DOHH2 (cell line): ENCODE data around the gene DDX4.

Source experiments
- H3F3A ChIP-seq: fragments of 200-600 bp; sonication (generic), shearing (Covaris generic); 2 replicates; pipeline ENCODE4 v1.6.0; 2016; ENCODE audit warnings: antibody characterized with exemption, mild to moderate bottlenecking; ENCODE audit not compliant: control insufficient read depth, insufficient read depth
- H3K27ac ChIP-seq: fragments of 200-600 bp; sonication (generic); 2 replicates; pipeline ENCODE4 v1.5.1; 2014; ENCODE audit warnings: low read depth, mild to moderate bottlenecking, low read length, moderate library complexity
- H3K27me3 ChIP-seq: fragments of 200-600 bp; sonication (generic); 2 replicates; pipeline ENCODE4 v1.6.1; 2014; ENCODE audit warnings: mild to moderate bottlenecking, low read length, mixed read lengths; ENCODE audit not compliant: control insufficient read depth
- H3K36me3 ChIP-seq: fragments of 200-600 bp; sonication (generic); 2 replicates; pipeline ENCODE4 v1.6.1; 2014; ENCODE audit warnings: mild to moderate bottlenecking, low read length, moderate library complexity, mixed read lengths; ENCODE audit not compliant: control insufficient read depth
- H3K4me1 ChIP-seq: fragments of 200-600 bp; sonication (generic); 2 replicates; pipeline ENCODE4 v1.6.1; 2014; ENCODE audit warnings: mild to moderate bottlenecking, low read length, mixed read lengths; ENCODE audit not compliant: control insufficient read depth
- H3K4me2 ChIP-seq: fragments of 200-600 bp; sonication (generic); 2 replicates; pipeline ENCODE4 v1.6.0; 2014; ENCODE audit warnings: mild to moderate bottlenecking, low read length, moderate library complexity
- H3K4me3 ChIP-seq: fragments of 200-600 bp; sonication (generic); 2 replicates; pipeline ENCODE4 v1.5.1; 2014; ENCODE audit warnings: mild to moderate bottlenecking, low read length, mixed read lengths
- H3K79me2 ChIP-seq: fragments of 200-600 bp; sonication (generic); 2 replicates; pipeline ENCODE4 v1.6.1; 2014; ENCODE audit warnings: mild to moderate bottlenecking, low read length, mixed read lengths; ENCODE audit not compliant: control insufficient read depth
- H3K9me2 ChIP-seq: fragments of 200-600 bp; sonication (generic); replicated peaks from 2 replicates; pipeline ENCODE4 v1.6.1; 2014; ENCODE audit warnings: mild to moderate bottlenecking, low read length, mixed read lengths; ENCODE audit not compliant: control insufficient read depth
- H3K9me3 ChIP-seq: fragments of 200-600 bp; sonication (generic); 2 replicates; pipeline ENCODE4 v1.6.1; 2014; ENCODE audit warnings: antibody characterized with exemption, low read length, mixed read lengths; ENCODE audit not compliant: control insufficient read depth, insufficient read depth
- H4K20me1 ChIP-seq: fragments of 200-600 bp; sonication (generic); 2 replicates; pipeline ENCODE4 v1.6.0; 2014; ENCODE audit warnings: low read depth, mild to moderate bottlenecking, antibody characterized with exemption, low read length, moderate library complexity; ENCODE audit not compliant: control insufficient read depth, insufficient read depth
- EZH2phosphoT487 ChIP-seq: fragments of 200-600 bp; sonication (generic); IDR thresholded peaks from 2 replicates; pipeline ENCODE4 v1.6.1; 2017; ENCODE audit warnings: borderline replicate concordance, mild to moderate bottlenecking, antibody characterized with exemption, low read length, moderate library complexity, mixed read lengths
- TF ChIP-seq, protein P1 (sequence below): fragments of 200-600 bp; sonication (generic); IDR thresholded peaks from one replicate; pipeline ENCODE4 v1.5.1; 2014; ENCODE audit warnings: antibody characterized with exemption, mild to moderate bottlenecking, low read depth, low read length; ENCODE audit not compliant: poor library complexity, severe bottlenecking

Gene DDX4

DNA sequence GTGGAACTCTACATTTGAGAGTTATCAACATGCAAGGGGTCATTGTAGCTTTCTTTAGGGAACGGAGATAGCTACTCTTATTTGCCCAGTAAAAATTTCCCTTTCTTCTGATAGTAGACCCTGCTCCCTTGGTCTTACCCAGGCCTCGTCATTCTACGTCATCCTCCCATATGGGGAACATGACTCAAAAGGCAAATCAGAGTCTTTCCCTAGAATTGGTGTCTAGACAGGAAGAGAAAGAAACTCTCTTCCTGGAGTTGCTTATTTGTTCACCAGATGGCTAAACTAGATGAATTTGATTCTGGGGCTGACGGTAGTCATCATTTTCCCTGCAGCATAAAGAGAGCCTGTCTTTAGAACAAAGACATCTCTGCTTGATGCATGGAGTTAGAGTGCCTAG is 13.6 kb upstream of the DDX4 start:
- H3K36me3 ChIP-seq: no peaks in the 10 kb centered on the region
- 0 out of 2 replicates have a peak, but pooled peaks cover under 1% of the 10 kb centered on the region for H3K27me3 ChIP-seq
- H3K27ac ChIP-seq: no peak overlapping the region
- no peak for TF ChIP-seq EZH2phosphoT487
- TF ChIP-seq, protein P1, sequence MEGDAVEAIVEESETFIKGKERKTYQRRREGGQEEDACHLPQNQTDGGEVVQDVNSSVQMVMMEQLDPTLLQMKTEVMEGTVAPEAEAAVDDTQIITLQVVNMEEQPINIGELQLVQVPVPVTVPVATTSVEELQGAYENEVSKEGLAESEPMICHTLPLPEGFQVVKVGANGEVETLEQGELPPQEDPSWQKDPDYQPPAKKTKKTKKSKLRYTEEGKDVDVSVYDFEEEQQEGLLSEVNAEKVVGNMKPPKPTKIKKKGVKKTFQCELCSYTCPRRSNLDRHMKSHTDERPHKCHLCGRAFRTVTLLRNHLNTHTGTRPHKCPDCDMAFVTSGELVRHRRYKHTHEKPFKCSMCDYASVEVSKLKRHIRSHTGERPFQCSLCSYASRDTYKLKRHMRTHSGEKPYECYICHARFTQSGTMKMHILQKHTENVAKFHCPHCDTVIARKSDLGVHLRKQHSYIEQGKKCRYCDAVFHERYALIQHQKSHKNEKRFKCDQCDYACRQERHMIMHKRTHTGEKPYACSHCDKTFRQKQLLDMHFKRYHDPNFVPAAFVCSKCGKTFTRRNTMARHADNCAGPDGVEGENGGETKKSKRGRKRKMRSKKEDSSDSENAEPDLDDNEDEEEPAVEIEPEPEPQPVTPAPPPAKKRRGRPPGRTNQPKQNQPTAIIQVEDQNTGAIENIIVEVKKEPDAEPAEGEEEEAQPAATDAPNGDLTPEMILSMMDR: no peak
- H3K4me1 ChIP-seq: no peaks in the 10 kb centered on the region
- H3K4me3 ChIP-seq: no peak overlapping the region
- H3K79me2 ChIP-seq: no peaks in the 10 kb centered on the region
- no peaks in the 10 kb centered on the region for H4K20me1 ChIP-seq
- no peaks in the 10 kb centered on the region for H3F3A ChIP-seq
- H3K9me3 ChIP-seq: no peaks in the 10 kb centered on the region
- no peaks in the 10 kb centered on the region for H3K9me2 ChIP-seq
- no peak overlapping the region for H3K4me2 ChIP-seq

DNA sequence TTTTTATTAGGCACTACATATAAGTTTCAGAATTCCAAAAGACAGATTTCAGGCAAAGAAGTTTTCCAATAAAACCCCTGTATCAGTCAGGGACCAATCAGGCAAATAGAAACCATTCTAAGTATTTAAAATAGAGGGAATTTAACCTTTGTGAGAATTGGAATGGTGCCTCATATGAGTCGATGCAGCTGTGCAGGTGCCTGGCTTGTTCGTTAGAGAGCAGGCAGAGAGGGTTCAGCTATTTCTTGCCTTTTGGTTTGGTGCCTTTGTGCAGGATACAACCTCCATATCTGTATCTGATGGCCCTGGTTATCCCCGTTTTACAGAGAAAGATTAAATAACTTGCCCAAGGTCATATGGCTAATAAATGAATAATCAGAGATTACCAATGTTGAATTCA is 6.0 kb upstream of the DDX4 start:
- Histone ChIP-seq H3K4me2 (no peak overlapping the region), H3F3A (no peaks in the 10 kb centered on the region), H3K79me2 (no peaks in the 10 kb centered on the region), H3K27me3 (0 out of 2 replicates have a peak, but pooled peaks cover 3% of the 10 kb centered on the region), H3K9me3 (no peaks in the 10 kb centered on the region), H4K20me1 (no peaks in the 10 kb centered on the region), H3K27ac (no peak overlapping the region), H3K9me2 (no peaks in the 10 kb centered on the region), H3K4me3 (no peak overlapping the region), H3K36me3 (no peaks in the 10 kb centered on the region), H3K4me1 (no peaks in the 10 kb centered on the region)
- TF ChIP-seq, protein P1: no peak
- TF ChIP-seq EZH2phosphoT487: no peak

DNA sequence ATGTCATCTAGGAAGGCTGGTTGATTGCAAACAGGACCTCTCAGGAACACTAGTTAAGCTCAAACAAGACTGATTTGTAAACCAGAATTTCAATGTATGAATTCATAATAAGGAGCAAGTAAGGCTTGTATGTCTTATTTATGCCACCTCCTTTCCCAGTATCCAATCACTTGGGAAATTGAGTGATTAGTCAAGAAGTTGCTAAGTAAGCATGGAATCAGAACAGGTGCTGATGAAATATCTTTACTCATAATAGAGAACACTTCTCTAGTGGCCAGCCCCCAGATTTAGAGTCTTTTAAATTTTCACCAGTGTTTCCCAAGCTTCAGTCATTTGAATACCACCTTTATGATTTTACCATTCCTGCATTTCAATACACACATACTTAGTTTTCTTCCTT is 5.3 kb upstream of the DDX4 start:
- 0 out of 2 replicates have a peak, but pooled peaks cover 3% of the 10 kb centered on the region for H3K27me3 ChIP-seq
- no peaks in the 10 kb centered on the region for H3K9me2 ChIP-seq
- H4K20me1 ChIP-seq: no peaks in the 10 kb centered on the region
- H3K79me2 ChIP-seq: no peaks in the 10 kb centered on the region
- H3K4me3 ChIP-seq: no peak overlapping the region
- H3F3A ChIP-seq: no peaks in the 10 kb centered on the region
- H3K27ac ChIP-seq: no peak overlapping the region
- TF ChIP-seq EZH2phosphoT487: no peak
- TF ChIP-seq, protein P1: no peak
- H3K36me3 ChIP-seq: no peaks in the 10 kb centered on the region
- H3K4me2 ChIP-seq: no peak overlapping the region
- H3K4me1 ChIP-seq: no peaks in the 10 kb centered on the region
- no peaks in the 10 kb centered on the region for H3K9me3 ChIP-seq
